GM12892 (cell line): Measurements from ENCODE around the gene MRTFB.

Source experiments
- POLR2A ChIP-seq: IDR thresholded peaks from 2 replicates; pipeline ENCODE4 v1.6.1; 2011; ENCODE audit warnings: low read depth, low read length, control low read depth
- POLR2AphosphoS5 ChIP-seq: IDR thresholded peaks from 2 replicates; pipeline ENCODE4 v1.6.1; 2011; ENCODE audit warnings: low read depth, low read length, control low read depth
- TAF1 ChIP-seq: IDR thresholded peaks from 2 replicates; pipeline ENCODE4 v1.6.1; 2011; ENCODE audit warnings: low read depth, mild to moderate bottlenecking, control low read depth, low read length, borderline replicate concordance

- TF ChIP-seq TAF1 (no peak), POLR2AphosphoS5 (no peak), POLR2A (no peak)
Measured at GRCh38 chr16:14148016-14148415, 76.9 kb downstream of the MRTFB start.
